H9 (cell line): ENCODE measurements around the gene P3H3. TPM values are rescaled to one million over a fixed set of nuclear protein-coding genes. Genes with fewer than 3 reads are reported as not detected.

Experiments
- DNase-seq: peaks from one replicate; pipeline ENCODE4 v3.0.0-alpha.2; 2017
- H2AFZ ChIP-seq: one replicate; pipeline ENCODE4 v1.6.1; 2013; ENCODE audit warnings: mild to moderate bottlenecking, low read length, control low read depth, moderate library complexity
- H2AK5ac ChIP-seq: 2 replicates; pipeline ENCODE4 v1.6.1; 2013; ENCODE audit warnings: low read length, control low read depth, mixed read lengths; ENCODE audit not compliant: insufficient read length
- H2BK120ac ChIP-seq: one replicate; pipeline ENCODE4 v1.6.1; 2013; ENCODE audit warnings: low read depth, mild to moderate bottlenecking, low read length, control low read depth, inconsistent platforms; ENCODE audit not compliant: poor library complexity, severe bottlenecking
- H2BK12ac ChIP-seq: 2 replicates; pipeline ENCODE4 v1.6.1; 2013; ENCODE audit warnings: low read length, control low read depth, mixed read lengths, low read depth; ENCODE audit not compliant: insufficient read length
- H2BK15ac ChIP-seq: 2 replicates; pipeline ENCODE4 v1.6.1; 2013; ENCODE audit warnings: low read depth, low read length, control low read depth
- H2BK20ac ChIP-seq: one replicate; pipeline ENCODE4 v1.6.1; 2013; ENCODE audit warnings: low read depth, mild to moderate bottlenecking, low read length, control low read depth, inconsistent platforms; ENCODE audit not compliant: poor library complexity, severe bottlenecking
- H2BK5ac ChIP-seq: 2 replicates; pipeline ENCODE4 v1.6.1; 2013; ENCODE audit warnings: low read length, control low read depth, mixed read lengths; ENCODE audit not compliant: insufficient read length
- H3K14ac ChIP-seq: 2 replicates; pipeline ENCODE4 v1.6.1; 2013; ENCODE audit warnings: low read length, control low read depth; ENCODE audit not compliant: insufficient read depth
- H3K18ac ChIP-seq: 2 replicates; pipeline ENCODE4 v1.6.1; 2013; ENCODE audit warnings: low read depth, mild to moderate bottlenecking, mixed read lengths, low read length, control low read depth; ENCODE audit not compliant: insufficient read length
- H3K23ac ChIP-seq: 2 replicates; pipeline ENCODE4 v1.6.1; 2013; ENCODE audit warnings: low read length, control low read depth, mixed read lengths, low read depth; ENCODE audit not compliant: insufficient read length
- H3K23me2 ChIP-seq: 2 replicates; pipeline ENCODE4 v1.6.1; 2013; ENCODE audit warnings: low read depth, mild to moderate bottlenecking, mixed read lengths, low read length, control low read depth; ENCODE audit not compliant: insufficient read length, poor library complexity, severe bottlenecking
- H3K27ac ChIP-seq: 2 replicates; pipeline ENCODE4 v1.5.1; 2013; ENCODE audit warnings: low read length, control low read depth, mixed read lengths, low read depth; ENCODE audit not compliant: insufficient read length
- H3K27me3 ChIP-seq: 2 replicates; pipeline ENCODE4 v1.6.1; 2013; ENCODE audit warnings: low read length, control low read depth, inconsistent platforms; ENCODE audit not compliant: insufficient read depth
- H3K4ac ChIP-seq: 2 replicates; pipeline ENCODE4 v1.6.1; 2013; ENCODE audit warnings: low read depth, mild to moderate bottlenecking, control low read depth, inconsistent platforms, low read length, moderate library complexity
- H3K4me1 ChIP-seq: 2 replicates; pipeline ENCODE4 v1.6.1; 2013; ENCODE audit warnings: low read length, control low read depth, inconsistent platforms; ENCODE audit not compliant: insufficient read depth
- H3K4me2 ChIP-seq: 2 replicates; pipeline ENCODE4 v1.6.1; 2013; ENCODE audit warnings: low read length, control low read depth, mixed read lengths; ENCODE audit not compliant: insufficient read length, insufficient read depth
- H3K56ac ChIP-seq: 2 replicates; pipeline ENCODE4 v1.6.1; 2013; ENCODE audit warnings: low read depth, mild to moderate bottlenecking, mixed read lengths, low read length, control low read depth; ENCODE audit not compliant: insufficient read length
- H3K79me1 ChIP-seq: 2 replicates; pipeline ENCODE4 v1.6.1; 2013; ENCODE audit warnings: low read depth, mild to moderate bottlenecking, moderate library complexity, low read length, control low read depth, inconsistent platforms; ENCODE audit not compliant: insufficient read depth, poor library complexity, severe bottlenecking
- H3K79me2 ChIP-seq: 2 replicates; pipeline ENCODE4 v1.6.1; 2013; ENCODE audit warnings: low read length, control low read depth, inconsistent platforms; ENCODE audit not compliant: insufficient read depth
- H3K9ac ChIP-seq: 2 replicates; pipeline ENCODE4 v1.6.1; 2013; ENCODE audit warnings: low read length, control low read depth, mixed read lengths; ENCODE audit not compliant: insufficient read length; ENCODE audit errors: extremely low read depth
- H3K9me3 ChIP-seq: one replicate; pipeline ENCODE4 v1.6.1; 2013; ENCODE audit warnings: low read depth, low read length, inconsistent platforms; ENCODE audit not compliant: control insufficient read depth
- H3T11ph ChIP-seq: one replicate; pipeline ENCODE4 v1.6.1; 2013; ENCODE audit warnings: mild to moderate bottlenecking, low read length, control low read depth, inconsistent platforms
- H4K20me1 ChIP-seq: one replicate; pipeline ENCODE4 v1.6.1; 2013; ENCODE audit not compliant: control insufficient read depth, insufficient read length, insufficient read depth
- H4K5ac ChIP-seq: 2 replicates; pipeline ENCODE4 v1.6.1; 2013; ENCODE audit warnings: low read depth, mild to moderate bottlenecking, mixed read lengths, low read length, control low read depth; ENCODE audit not compliant: insufficient read length
- H4K8ac ChIP-seq: replicated peaks from 2 replicates; pipeline ENCODE4 v1.6.1; 2013; ENCODE audit warnings: low read length, control low read depth, mixed read lengths, low read depth; ENCODE audit not compliant: insufficient read length
- H4K91ac ChIP-seq: 2 replicates; pipeline ENCODE4 v1.6.1; 2013; ENCODE audit warnings: low read depth, mild to moderate bottlenecking, moderate library complexity, mixed read lengths, low read length, control low read depth; ENCODE audit not compliant: insufficient read length
- H3K27ac Mint-ChIP-seq, 3 experiments: 2 replicates in 2 of 3; 3 replicates in 1 of 3; pipeline ENCODE4 v1.8.0; 2020 to 2021; ENCODE audit warnings: mixed read lengths in 3 of 3, mild to moderate bottlenecking in 1 of 3, moderate library complexity in 1 of 3
- H3K27me3 Mint-ChIP-seq: 2 replicates; pipeline ENCODE4 v1.8.0; 2021; ENCODE audit warnings: low read depth, mild to moderate bottlenecking, moderate library complexity, mixed read lengths
- H3K36me3 Mint-ChIP-seq, 3 experiments: 2 replicates in 2 of 3; 3 replicates in 1 of 3; pipeline ENCODE4 v1.8.0; 2020 to 2021; ENCODE audit warnings: low read depth in 3 of 3, mixed read lengths in 3 of 3; ENCODE audit not compliant: insufficient read depth in 1 of 3
- H3K4me1 Mint-ChIP-seq, 2 experiments: 2 replicates each; pipeline ENCODE4 v1.8.0; 2020; ENCODE audit warnings: mixed read lengths in 2 of 2
- H3K4me3 Mint-ChIP-seq, 2 experiments: 2 replicates in 1 of 2; 3 replicates in 1 of 2; pipeline ENCODE4 v1.8.0; 2020 to 2021; ENCODE audit warnings: mild to moderate bottlenecking in 2 of 2, mixed read lengths in 2 of 2, moderate library complexity in 1 of 2
- H3K9me3 Mint-ChIP-seq, 2 experiments: 2 replicates in 1 of 2; 3 replicates in 1 of 2; pipeline ENCODE4 v1.8.0; 2020; ENCODE audit warnings: mild to moderate bottlenecking in 2 of 2, mixed read lengths in 2 of 2, moderate library complexity in 1 of 2
- CTCF ChIP-seq: fragments of 200-600 bp; sonication (generic); conservative IDR thresholded peaks from 3 replicates; pipeline ENCODE4 v1.8.0; 2021; ENCODE audit warnings: antibody characterized with exemption, mild to moderate bottlenecking
- WGBS: extraction: QIAGEN DNeasy Blood & Tissue Kit; methylation state at CpG from one replicate; pipeline ENCODE4 v1.1.7; 2013; ENCODE audit warnings: missing lambda C conversion rate, low lambda C conversion rate, mixed read lengths; ENCODE audit not compliant: insufficient read length; ENCODE audit errors: extremely low coverage; 5-methylcytosine and 5-hydroxymethylcytosine counted together
- total RNA-seq: library from RNA; stranded (reverse); gene quantifications from 2 replicates; pipeline ENCODE4 v1.2.1, GENCODE V29; 2021

Gene P3H3
- total RNA-seq, 1 experiment from 2014 or later = 55.0 TPM

- Mint-ChIP-seq H3K9me3 (no peaks in the 10 kb centered on the region; a peak in 1 of 5 replicates), H3K27ac (peak overlapping the region; percentile 79 to 95 (median 87); a peak in 5 of 7 replicates), H3K36me3 (peaks cover 26 to 59% (median 43%) of the 10 kb centered on the region in 3 experiments), H3K4me1 (peaks cover 38 to 51% of the 10 kb centered on the region in 2 experiments), H3K4me3 (peak overlapping the region; percentile 92 to 96), H3K27me3 (no peaks in the 10 kb centered on the region; the same call in 1 of the 2 replicates)
- no peak overlapping the region for H3K4ac ChIP-seq
- H3K14ac ChIP-seq = no peak overlapping the region
- H3K4me1 ChIP-seq = no peaks in the 10 kb centered on the region; the same call in 1 of the 2 replicates
- H2BK15ac ChIP-seq = no peak overlapping the region
- H3K79me2 ChIP-seq = peaks cover 5% of the 10 kb centered on the region; the same call in 1 of the 2 replicates
- H3K9ac ChIP-seq = peak overlapping the region; percentile 11
- peak; percentile 95 for DNase-seq
- H3K79me1 ChIP-seq = no peaks in the 10 kb centered on the region
- H4K91ac ChIP-seq = no peak overlapping the region
- no peak overlapping the region for H3T11ph ChIP-seq
- no CpG with 5 or more reads among the region's 40 CpGs for WGBS
- no peak overlapping the region for H2BK120ac ChIP-seq
- no peak overlapping the region for H2BK5ac ChIP-seq
- H4K20me1 ChIP-seq = no peaks in the 10 kb centered on the region
- H4K5ac ChIP-seq = no peak overlapping the region
- no peak overlapping the region for H2AFZ ChIP-seq
- H3K56ac ChIP-seq = no peak overlapping the region
- H3K23ac ChIP-seq = no peak overlapping the region
- no peak overlapping the region for H2AK5ac ChIP-seq
- H3K9me3 ChIP-seq = no peaks in the 10 kb centered on the region
- H3K23me2 ChIP-seq = peaks cover 11% of the 10 kb centered on the region
- peak; percentile 98 for TF ChIP-seq CTCF
- H2BK20ac ChIP-seq = no peak overlapping the region
- no peaks in the 10 kb centered on the region for H3K27me3 ChIP-seq
- no peak overlapping the region for H2BK12ac ChIP-seq
- H3K4me2 ChIP-seq = peak overlapping the region; percentile 69
- no peak overlapping the region for H3K18ac ChIP-seq
- H4K8ac ChIP-seq = no peak overlapping the region
- no peak overlapping the region for H3K27ac ChIP-seq
Observed at GRCh38 chr12:6872073-6873048, 44.2 kb downstream of the P3H3 start.
